Measurements from ENCODE around the gene CHCT1.
A peak's percentile ranks its signal among the peaks of the same experiment; 100 is the strongest.

The CHCT1 gene

DNA sequence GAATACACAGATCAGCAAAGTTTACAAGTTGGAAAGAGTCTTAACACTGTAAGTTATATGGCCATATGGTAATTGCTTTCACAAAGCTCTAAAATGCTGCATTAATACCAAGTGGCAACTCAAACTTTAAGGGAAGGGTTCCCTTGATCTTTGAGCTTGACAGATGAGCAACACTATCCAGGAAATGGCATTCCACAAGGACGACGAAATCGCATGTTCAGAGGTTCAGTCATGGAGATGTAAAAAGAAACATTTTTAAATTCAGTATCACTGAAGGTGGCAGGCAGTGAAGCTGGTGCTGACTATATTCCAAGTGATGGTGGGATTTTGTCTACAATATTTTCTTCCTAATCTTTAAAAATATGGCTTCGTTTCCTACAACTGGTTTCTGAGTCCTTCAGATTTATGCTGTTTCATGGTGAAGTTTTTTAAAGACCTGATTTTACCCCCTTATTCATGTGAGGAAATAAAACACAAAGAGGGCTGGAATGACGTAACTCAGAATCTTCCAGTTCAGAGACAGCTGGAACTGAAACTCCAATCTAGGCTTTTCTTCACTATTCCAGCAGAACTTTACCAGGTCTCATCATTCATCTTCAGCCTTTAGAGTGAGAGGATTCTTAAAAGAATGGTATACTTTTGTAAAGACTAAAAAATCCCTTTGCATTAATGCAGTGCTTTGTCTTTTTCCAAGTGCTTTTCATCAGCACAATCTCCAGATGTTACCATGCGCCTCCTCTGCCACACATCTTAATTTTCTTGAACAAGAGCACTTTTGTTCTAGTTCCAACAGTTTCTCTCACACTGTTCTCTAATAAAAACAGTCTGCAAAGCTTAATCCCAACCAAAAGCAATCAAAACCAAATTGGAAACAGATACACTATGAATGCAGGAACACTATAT is 20.2 kb downstream of the CHCT1 start:
- no peak for DNase-seq (ENCODE audit: low spot score)

GRCh38 chr17:60443713-60444112 is 21.4 kb downstream of the CHCT1 start:
- DNase-seq (ENCODE audit: low spot score), result no peak

DNA sequence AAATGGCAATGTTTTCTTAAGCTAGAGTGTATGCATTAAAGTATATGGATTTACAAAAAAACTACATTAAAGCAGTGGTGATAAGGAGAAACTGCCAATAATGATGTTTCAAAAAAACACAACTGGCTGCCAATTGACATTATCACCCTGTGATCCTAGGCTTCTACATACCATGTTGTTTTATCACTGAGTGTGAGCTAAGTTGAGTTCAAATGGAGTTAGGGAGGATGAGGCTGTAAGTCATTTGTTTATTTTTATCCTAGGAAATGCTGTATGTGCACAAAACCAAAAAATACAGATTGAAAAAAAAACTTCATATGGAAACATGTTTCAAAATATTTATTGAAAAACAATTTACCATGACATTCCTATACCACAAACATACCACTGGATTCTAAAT is 22.9 kb downstream of the CHCT1 start:
- no peak for DNase-seq (ENCODE audit: low spot score)

- no peak for DNase-seq (ENCODE audit: low spot score)
Observed at GRCh38 chr17:60447375-60447774, 25.1 kb downstream of the CHCT1 start.

- no peak for DNase-seq (ENCODE audit: low spot score)
Observed at GRCh38 chr17:60451071-60451470, 28.8 kb downstream of the CHCT1 start.

DNA sequence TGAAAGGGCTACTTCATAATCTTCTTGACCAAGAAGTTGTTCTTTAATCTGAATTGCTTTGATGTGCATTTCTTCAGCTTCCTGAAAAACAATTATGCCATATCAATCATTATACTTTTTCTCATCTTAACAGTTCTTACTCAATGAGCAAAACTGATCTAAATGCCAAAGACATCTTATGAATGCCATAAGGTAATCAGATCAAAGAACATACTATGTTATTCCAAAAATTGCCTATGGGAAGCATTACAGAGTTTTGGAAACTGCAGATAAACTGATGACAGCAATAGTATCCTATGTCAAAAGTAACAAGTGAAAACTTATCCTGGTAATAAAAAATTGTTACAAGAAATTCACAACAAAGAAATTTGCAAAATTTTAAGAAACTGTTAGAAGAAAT is 29.7 kb downstream of the CHCT1 start:
- no peak for DNase-seq (ENCODE audit: low spot score)

GRCh38 chr17:60455378-60455777 is 33.1 kb downstream of the CHCT1 start:
- no peak for DNase-seq (ENCODE audit: low spot score)

DNA sequence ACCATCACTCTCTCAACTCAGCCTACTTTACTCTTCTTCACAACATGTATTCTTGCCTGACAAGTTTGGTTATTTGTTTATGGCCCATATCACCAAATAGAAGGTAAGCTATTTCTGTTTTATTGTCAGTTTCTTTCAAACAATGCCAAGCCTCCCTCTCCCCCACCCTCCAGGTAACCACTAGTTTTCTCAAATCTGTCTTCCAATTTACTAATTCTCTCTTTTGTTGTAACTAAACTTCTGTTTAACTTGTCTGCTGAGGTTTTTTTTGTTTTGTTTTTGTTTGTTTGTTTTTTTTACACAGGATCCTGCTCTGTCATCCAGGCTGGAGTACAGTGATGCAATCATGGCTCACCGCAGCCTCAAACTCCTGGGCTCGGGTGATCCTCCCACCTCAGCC is 34.9 kb downstream of the CHCT1 start:
- no peak for DNase-seq (ENCODE audit: low spot score)

GRCh38 chr17:60461584-60461983 is 39.3 kb downstream of the CHCT1 start:
- no peak for DNase-seq (ENCODE audit: low spot score)

- peak; percentile 13 for DNase-seq (ENCODE audit: low spot score)
Observed at GRCh38 chr17:60463157-60463835, 41.0 kb downstream of the CHCT1 start.

DNA sequence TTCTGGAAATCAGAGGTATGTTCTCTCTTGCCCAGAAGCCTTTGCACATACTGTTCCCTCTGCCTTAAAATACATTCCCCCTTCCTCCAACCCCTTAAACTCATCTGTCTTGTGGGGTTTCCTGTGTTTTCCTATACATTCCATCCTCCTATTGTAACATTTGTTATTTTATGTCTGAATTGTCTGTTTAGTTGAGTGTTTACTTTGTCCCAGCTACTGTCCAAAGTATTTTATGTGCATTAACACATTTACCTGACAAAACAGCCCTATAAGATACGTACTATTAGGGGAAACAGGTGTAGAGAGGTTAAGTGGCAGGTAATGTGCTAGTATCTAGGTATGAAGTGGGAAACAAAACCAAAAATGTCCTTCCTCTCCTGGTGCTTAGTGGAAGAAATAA is 42.1 kb downstream of the CHCT1 start:
- no peak for DNase-seq (ENCODE audit: low spot score)

DNA sequence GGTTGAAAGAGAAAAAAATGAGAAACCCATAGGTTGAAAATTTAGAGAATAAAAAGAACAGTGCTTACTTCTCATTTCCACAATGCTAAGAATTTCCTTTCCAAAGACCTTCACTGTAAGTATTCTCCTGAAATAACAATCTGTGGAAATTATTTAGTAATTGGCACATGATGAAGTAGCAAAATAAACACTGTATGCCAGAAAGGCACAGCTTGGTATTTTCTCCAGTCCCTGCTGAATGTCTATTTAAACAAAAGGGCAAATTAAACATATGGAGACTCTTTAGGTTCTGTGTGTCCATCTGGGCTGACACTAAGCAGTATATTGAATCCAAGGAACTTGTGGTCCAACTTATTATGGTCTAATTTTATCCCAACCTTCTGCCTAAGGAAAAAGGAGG is 46.1 kb downstream of the CHCT1 start:
- peak; percentile 9 for DNase-seq (ENCODE audit: low spot score)

- no peak for DNase-seq (ENCODE audit: low spot score)
Observed at GRCh38 chr17:60471451-60471850, 49.2 kb downstream of the CHCT1 start.

DNA sequence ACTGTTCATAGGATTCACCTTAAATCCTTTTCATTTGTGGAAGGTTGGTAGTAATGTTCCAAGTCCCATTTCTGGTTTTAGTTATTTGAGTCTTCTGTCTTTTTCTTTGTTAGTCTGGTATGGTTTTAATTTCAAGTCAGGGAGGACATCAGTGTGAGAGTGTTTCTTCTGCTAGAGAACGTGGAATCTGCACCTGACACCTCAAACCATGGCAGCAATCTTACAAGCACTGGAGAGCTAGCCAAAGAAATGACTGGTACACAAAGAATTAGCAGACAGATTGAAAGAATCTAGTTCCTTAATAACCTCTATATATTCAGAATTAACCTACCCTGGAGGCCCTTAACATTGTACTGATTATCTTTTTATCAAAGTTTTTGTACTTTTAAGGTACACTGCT is 50.2 kb downstream of the CHCT1 start:
- no peak for DNase-seq (ENCODE audit: low spot score)

DNA sequence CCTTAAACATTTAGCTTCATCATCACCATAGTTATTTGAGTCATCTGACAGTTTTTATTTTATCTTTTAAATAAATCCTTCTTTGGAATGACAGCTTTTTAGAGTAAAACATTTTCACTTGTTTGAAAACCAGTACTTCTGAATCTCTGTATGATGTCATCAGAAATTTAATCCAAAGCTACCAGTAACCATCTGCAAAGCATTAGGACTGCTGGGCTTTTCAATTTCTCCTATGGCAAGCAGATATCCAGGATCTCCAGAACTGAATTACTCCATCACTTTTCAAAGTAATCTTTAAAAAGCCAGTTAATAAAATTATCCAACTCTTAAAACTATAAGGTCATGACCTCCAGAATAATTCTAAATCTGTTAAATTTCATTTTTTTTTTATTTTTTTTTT is 51.5 kb downstream of the CHCT1 start:
- DNase-seq (ENCODE audit: low spot score), result no peak
